GM04504 (cell line): Measurements from ENCODE around the gene GFOD1.
"Not testable (repeated sequence)": the region's sequence is repeated elsewhere in the genome, so short reads cannot be mapped to it uniquely, and the experiment has no call there.

ENCODE experiments used
- DNase-seq: peaks from one replicate; pipeline ENCODE4 v3.0.0-alpha.2; 2012; ENCODE audit warnings: low read depth

GFOD1 gene

GRCh38 chr6:13439644-13440043 lies 47.8 kb downstream of the GFOD1 start:
- DNase-seq: no peak

DNA sequence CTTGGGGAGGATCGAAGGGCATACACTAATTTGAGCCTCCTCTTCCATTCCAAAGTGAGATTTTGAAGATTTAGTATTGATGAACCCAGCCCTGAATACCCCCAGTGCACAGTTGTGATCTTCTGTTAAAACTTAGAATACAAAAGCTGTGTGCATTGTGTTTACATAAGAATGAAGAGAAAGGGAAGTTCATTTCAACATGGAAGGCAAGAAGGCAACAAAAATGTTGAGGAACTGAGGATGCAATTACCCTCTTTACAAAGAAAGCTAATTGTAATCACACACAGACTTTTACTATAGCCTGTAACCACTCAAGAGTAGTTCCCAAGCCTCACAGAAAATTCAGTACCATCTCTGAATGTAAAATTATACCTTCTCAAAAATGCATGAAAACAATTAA lies 49.3 kb downstream of the GFOD1 start:
- DNase-seq: no peak

GRCh38 chr6:13437218-13437996 lies 50.0 kb downstream of the GFOD1 start:
- DNase-seq: no peak

DNA sequence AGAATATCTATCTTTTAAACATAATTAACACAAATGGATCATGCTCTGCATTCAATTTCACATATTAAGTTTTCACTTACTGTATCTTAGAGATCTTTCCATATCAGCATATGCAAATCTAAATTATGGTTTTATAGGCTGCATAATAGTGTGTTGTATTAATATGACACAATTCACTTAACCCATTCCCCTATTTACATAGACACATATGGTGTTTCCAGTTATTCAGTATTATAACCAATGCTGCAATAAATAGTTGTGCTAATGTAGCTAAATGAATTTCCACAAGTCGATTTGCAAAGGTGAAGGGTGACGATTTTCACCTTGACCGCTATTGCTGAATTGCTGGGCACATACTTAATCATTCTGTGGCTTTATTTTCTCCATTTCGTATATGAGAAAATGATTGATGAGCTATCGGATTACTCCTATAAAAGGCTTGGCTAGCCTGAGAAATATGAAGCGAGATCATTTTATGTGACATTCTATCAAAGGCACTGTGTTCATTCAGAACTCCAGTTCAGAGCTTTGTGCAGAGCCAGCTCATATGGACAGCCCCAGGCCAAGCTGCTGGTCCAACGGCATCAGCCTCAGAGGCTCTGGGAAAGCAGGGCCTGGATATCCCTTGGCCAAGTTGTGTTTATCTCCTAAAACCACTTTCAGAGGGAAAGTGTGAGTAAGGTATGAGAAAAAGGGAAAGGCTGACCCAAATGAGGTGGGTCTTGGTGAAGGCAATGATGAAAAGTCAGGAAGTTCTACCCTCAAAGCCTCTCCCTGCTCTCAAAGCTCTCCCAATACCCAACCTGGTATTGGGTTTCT lies 50.8 kb downstream of the GFOD1 start:
- DNase-seq: no peak

- DNase-seq: no peak
Observed at GRCh38 chr6:13435477-13436246, 51.7 kb downstream of the GFOD1 start.

- no peak for DNase-seq
Observed at GRCh38 chr6:13434777-13435176, 52.6 kb downstream of the GFOD1 start.

DNA sequence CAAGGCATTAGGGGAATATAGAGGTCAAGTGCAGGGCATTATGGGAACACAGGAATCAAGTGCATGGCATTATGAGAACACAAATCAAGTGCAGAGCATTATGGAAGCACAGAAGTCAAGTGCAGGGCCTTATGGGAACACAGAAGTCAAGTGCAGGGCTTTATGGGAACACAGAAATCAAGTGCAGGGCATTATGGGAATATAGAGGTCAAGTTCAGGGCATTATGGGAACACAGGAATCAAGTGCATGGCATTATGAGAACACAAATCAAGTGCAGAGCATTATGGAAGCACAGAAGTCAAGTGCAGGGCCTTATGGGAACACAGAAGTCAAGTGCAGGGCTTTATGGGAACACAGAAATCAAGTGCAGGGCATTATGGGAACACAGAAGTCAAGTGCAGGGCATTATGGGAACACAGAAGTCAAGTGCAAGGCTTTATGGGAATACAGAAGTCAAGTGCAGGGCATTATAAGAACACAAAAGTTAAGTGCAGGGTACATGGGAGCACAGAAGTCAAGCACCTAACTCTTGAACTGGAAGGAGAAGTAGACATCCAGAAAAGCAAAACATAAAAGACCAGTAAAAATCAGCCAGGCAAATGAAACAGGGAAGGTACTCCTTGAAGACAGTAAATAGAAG lies 53.1 kb downstream of the GFOD1 start:
- DNase-seq: not testable (repeated sequence)

- DNase-seq: no peak
Observed at GRCh38 chr6:13433709-13434121, 53.7 kb downstream of the GFOD1 start.

DNA sequence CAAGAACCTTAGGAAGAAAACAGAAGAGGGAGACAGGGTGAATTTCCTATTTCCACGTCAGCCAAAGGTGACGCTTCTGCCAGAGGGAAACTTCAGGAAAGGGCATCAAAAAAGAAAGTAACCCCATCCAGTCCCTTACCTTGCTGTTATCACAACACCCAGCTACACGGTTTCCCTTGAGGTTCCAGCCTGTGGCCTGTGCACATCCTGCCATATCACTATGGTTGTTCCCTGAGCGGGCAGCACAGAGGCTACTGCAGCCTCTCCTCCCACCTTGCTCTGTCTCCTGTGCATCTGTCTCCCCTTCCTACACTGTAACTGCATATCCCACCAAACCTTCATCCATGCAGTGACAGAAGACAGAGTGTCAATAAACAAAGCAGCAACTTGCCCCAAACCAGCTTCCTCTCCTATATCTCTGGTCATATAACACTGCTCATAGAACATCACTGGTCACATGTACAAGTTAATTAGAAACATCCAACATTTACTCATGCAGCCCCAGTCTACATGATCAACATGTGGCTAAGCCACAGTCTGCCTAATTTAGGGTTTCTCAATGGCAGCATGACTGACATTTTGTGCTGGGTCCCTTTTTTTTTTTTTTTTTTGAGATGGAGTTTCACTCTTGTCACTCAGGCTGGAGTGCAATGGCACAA lies 54.7 kb downstream of the GFOD1 start:
- DNase-seq: no peak

DNA sequence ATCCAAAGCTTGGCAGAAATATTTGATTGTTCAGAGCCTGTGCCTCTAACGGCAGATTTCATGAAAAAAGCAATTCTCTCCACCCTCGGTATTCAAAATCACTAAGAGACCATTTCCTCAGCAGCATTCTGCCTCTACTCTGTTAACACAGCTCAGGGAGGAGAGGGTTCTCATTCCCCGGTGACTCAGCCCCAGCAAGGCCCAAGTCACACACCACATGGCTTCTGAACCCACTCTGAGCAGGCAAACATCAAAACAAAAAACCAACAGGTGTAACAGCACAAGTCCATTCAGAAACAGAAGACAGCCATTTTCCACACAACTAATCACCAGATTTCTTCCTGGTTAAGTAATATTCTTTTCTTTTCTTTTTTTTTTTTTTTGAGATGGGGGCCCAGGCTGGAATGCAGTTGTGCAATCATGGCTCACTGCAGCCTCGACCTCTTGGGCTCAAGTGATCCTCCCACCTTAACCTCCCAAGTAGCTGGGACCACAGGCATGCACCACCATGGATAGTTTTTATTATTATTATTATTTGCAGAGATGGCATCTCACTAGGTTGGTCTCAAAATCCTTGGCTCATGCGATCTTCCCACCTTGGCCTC lies 55.4 kb downstream of the GFOD1 start:
- no peak for DNase-seq

GRCh38 chr6:13431059-13431656 lies 56.2 kb downstream of the GFOD1 start:
- DNase-seq: no peak

DNA sequence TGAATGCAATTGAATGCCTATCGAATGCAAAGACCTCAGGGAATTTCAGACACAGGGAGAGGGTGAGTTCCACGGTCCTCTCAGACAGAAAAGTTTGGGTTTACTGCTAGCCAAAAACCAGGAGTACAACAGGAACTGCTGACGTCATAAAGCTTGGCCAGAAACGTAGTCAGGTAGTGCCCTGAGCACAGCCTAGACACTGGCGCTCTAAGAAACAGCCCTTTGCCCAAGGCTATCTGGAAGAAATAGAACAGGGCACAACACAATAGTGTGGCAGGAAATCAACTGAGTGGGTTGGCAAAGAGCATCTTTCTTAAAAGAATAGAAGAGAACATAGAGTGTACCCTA lies 58.0 kb downstream of the GFOD1 start:
- DNase-seq: no peak

DNA sequence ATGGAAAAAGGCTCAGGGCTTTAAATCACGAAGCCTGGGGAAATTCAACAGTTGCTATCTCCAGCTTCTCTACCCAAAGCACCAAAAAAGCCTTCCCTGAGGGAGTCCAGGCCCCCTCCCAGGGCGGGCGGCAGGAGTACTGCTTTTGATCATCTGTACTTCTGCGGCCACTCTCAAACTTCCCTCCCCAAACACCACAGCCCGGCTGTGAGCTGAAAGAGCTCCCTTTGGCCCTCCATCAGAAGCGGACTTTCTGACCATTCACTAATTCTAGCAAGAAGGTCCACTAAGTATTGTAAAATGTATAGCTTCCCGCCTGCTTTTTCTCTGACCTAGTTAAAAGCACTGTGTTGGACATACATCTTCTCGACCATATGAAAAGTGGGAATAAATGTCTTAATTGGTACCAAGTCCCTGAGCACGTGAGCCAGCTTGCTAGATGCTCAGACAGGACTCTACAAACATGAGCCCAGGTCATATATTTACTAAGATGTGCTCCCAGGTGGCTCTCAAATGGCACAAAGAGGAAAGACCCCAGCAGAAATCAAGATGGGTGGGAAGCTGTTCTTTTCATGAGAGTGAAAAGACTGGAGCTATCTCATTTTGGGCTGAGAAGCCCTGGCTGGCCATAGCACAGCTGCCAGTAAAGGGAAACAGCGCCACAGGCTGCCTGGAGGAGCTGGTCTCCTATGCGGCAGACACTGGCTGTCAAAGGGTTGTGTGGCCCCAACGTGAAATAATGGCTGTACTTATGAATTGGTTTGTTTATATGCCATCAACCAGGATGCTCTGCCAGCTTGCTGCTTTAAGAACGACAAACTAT lies 58.6 kb downstream of the GFOD1 start:
- DNase-seq: no peak

- DNase-seq: no peak
Observed at GRCh38 chr6:13427801-13428582, 59.4 kb downstream of the GFOD1 start.

GRCh38 chr6:13427316-13427715 lies 60.1 kb downstream of the GFOD1 start:
- DNase-seq: no peak

GRCh38 chr6:13425943-13426931 lies 61.2 kb downstream of the GFOD1 start:
- DNase-seq: no peak

- DNase-seq: no peak
Observed at GRCh38 chr6:13425270-13425873, 62.0 kb downstream of the GFOD1 start.
